Psoas muscle (tissue), 8 donors: ENCODE results near the gene LILRB2. TPM values are rescaled to one million over a fixed set of nuclear protein-coding genes. Genes with fewer than 3 reads are reported as not detected.
"Not testable (repeated sequence)": the region's sequence is repeated elsewhere in the genome, so short reads cannot be mapped to it uniquely, and the experiment has no call there.

Experiments
- ATAC-seq, 4 donors: fragments of 200-7000 bp; cut with Tn5 transposase; one replicate each; pipeline ENCODE4 v1.9.1; 2020; ENCODE audit warnings: moderate library complexity in 3 of 4, mild to moderate bottlenecking in 2 of 4
- DNase-seq, 2 donors: peaks; one replicate each; pipeline ENCODE4 v3.0.0-alpha.2; 2020
- H3K27ac ChIP-seq: fragments of 200-600 bp; one replicate; pipeline ENCODE4 v1.8.0; 2022
- H3K27me3 ChIP-seq, 3 donors: fragments of 200-600 bp in 1 of 3; one replicate each; pipeline versions ENCODE4 v1.6.1 to v1.8.0; 2013 to 2022; ENCODE audit warnings: low read length in 2 of 3, mild to moderate bottlenecking in 2 of 3, moderate library complexity in 1 of 3; ENCODE audit not compliant: insufficient read depth in 3 of 3
- H3K36me3 ChIP-seq, 2 donors: fragments of 200-600 bp in 1 of 2; one replicate each; pipeline versions ENCODE4 v1.6.1 to v1.8.0; 2013 to 2022; ENCODE audit warnings: low read depth in 1 of 2, mild to moderate bottlenecking in 1 of 2, moderate library complexity in 1 of 2; ENCODE audit not compliant: insufficient read depth in 1 of 2
- H3K4me1 ChIP-seq: fragments of 200-600 bp; one replicate; pipeline ENCODE4 v1.8.0; 2022
- H3K4me3 ChIP-seq: fragments of 200-600 bp; one replicate; pipeline ENCODE4 v1.8.0; 2022; ENCODE audit warnings: mild to moderate bottlenecking
- H3K9me3 ChIP-seq: fragments of 200-600 bp; one replicate; pipeline ENCODE4 v1.8.0; 2022
- WGBS, 3 donors: extraction: QIAGEN DNeasy Blood & Tissue Kit; methylation state at CpG; one replicate each; pipeline versions ENCODE4 v1.1.6 to v1.1.7; 2013; 5-methylcytosine and 5-hydroxymethylcytosine counted together
- intact Hi-C, 2 donors: fragments of 100-400 bp; cut with DNase I; formaldehyde crosslinking; loops; one replicate each; pipeline versions ENCODE4 v1.11.0 to v1.14.2; 2022
- polyA plus RNA-seq, 3 donors: library from polyadenylated mRNA; stranded (reverse); fragments of 200-250 nt; gene quantifications; one replicate each; pipeline ENCODE4 v1.2.3, GENCODE V29; 2013
- total RNA-seq, 4 donors: library from RNA; stranded (reverse); fragmentation: NEBNext Ultra II Directional in 2 of 4; extraction: Animal tissue kit (Norgen Biotek cat#: 25700) in 2 of 4; gene quantifications; one replicate each; pipeline versions ENCODE4 v1.2.1 to v1.2.4, GENCODE V29; 2021 to 2023
- TF ChIP-seq, protein P1 (sequence below): fragments of 200-600 bp; IDR thresholded peaks from one replicate; pipeline ENCODE4 v1.8.0; 2022; ENCODE audit warnings: antibody characterized with exemption
- donor health status: healthy with polysubstance abuse.
- donor health status: DM: no; HTN: no; CAD: no; lungs with moderate emphysema.
- donor health status: Bipolar disorder and iron deficiency.
- donor health status: healthy.
- donor health status: DM: yes; HTN: yes; CAD: no.
- donor health status: DM: no; HTN: no; CAD: no.
- donor health status: DM: no; HTN: no; CAD: no.
- donor health status: DM: yes; HTN: yes; CAD: no.

The LILRB2 gene
- total and polyA plus RNA-seq, 7 donors, result 0.41 to 2.4 (median 1.2) TPM

DNA sequence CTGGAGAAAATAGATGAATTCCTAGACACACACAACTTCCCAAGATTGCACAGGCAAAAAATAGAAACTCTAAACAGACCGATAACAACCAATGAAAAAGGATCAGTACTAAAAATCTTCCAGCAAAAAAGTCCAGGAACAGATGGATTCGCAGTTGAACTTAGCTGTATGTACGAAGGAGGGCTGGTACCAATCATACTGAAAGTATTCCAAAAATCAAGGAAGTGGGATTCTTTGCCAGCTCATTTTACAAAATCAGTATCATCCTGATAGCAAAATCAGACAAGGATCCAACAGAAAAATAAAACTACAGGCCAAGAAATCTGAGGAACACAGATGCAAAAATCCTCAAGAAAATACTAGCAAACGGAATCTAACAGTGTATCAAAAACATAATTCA is 6.5 kb upstream of the LILRB2 start:
- Histone ChIP-seq H3K4me3 (no peak overlapping the region), H3K36me3 (no peaks in the 10 kb centered on the region), H3K4me1 (no peaks in the 10 kb centered on the region), H3K27me3 (peaks cover 0 to 3% (median 0%) of the 10 kb centered on the region in 3 donors), H3K27ac (no peak overlapping the region), H3K9me3 (no peaks in the 10 kb centered on the region)
- DNase-seq (no peak), ATAC-seq (no peak)
- intact Hi-C loops, result no loop called here
- TF ChIP-seq, protein P1, sequence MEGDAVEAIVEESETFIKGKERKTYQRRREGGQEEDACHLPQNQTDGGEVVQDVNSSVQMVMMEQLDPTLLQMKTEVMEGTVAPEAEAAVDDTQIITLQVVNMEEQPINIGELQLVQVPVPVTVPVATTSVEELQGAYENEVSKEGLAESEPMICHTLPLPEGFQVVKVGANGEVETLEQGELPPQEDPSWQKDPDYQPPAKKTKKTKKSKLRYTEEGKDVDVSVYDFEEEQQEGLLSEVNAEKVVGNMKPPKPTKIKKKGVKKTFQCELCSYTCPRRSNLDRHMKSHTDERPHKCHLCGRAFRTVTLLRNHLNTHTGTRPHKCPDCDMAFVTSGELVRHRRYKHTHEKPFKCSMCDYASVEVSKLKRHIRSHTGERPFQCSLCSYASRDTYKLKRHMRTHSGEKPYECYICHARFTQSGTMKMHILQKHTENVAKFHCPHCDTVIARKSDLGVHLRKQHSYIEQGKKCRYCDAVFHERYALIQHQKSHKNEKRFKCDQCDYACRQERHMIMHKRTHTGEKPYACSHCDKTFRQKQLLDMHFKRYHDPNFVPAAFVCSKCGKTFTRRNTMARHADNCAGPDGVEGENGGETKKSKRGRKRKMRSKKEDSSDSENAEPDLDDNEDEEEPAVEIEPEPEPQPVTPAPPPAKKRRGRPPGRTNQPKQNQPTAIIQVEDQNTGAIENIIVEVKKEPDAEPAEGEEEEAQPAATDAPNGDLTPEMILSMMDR, result no peak
- WGBS, 3 donors, result 39 to 42% (median 40%) methylated on average over 4 of the region's 4 CpGs

DNA sequence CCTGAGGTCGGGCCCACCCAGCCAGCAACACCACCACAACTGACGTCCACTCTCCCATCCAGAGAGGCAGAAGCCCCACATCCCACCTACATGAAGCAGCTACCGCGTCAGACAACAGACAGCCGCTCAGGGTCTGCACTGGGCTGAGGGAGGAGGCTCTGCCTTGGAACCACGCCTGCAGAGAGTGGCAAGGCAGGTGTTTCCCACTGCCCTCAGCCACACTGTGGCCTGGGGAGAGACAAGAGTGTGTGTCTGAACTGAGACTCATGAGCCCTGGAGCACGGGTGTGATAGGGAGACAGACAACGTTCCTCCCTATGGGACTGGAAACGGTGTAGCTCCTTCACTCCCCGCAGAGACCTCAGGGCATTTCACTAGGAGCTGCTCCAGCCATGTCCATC is 5.4 kb upstream of the LILRB2 start:
- ATAC-seq, result not testable (repeated sequence)
- 54 to 61% (median 55%) methylated on average over 4 to 10 of the region's 10 CpGs for WGBS, 3 donors

DNA sequence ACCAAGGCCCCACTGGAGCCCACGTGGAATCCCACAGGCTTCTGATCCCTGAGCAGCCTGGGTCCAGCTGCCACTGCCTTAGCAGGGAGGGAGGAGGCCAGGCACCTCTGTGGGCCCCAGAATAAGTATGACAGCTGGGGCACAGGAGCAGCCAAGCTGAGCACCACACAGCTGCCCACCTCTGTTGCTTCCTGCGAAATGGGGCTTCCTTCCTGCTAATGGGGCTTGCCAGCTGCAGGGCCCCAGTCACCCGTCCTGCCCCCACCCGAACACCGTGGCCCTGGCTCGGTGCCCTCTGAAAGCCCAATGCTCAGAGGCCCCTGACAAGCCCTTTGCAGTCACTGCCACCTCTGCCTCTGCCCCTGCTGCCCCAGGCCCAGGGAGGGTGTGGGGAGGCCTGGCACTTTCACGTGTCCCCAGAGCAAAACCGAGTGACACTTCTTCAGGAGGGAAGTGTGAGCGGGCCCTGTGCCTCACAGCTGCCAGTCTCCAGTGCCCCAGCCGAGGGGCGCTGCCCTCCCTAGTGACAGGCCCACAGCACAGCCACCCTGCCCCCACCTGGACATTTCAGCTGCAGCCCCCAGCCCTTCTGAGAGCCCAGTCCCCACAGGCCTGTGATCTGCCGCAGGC is 4.6 kb upstream of the LILRB2 start:
- DNase-seq, result not testable (repeated sequence)

More for the DNA sequence above, 5.4 kb upstream of the LILRB2 start:
- H3K27me3 ChIP-seq, H3K4me3 ChIP-seq, DNase-seq, H3K4me1 ChIP-seq, H3K27ac ChIP-seq, intact Hi-C loops, H3K36me3 ChIP-seq, H3K9me3 ChIP-seq: not testable (repeated sequence)

DNA sequence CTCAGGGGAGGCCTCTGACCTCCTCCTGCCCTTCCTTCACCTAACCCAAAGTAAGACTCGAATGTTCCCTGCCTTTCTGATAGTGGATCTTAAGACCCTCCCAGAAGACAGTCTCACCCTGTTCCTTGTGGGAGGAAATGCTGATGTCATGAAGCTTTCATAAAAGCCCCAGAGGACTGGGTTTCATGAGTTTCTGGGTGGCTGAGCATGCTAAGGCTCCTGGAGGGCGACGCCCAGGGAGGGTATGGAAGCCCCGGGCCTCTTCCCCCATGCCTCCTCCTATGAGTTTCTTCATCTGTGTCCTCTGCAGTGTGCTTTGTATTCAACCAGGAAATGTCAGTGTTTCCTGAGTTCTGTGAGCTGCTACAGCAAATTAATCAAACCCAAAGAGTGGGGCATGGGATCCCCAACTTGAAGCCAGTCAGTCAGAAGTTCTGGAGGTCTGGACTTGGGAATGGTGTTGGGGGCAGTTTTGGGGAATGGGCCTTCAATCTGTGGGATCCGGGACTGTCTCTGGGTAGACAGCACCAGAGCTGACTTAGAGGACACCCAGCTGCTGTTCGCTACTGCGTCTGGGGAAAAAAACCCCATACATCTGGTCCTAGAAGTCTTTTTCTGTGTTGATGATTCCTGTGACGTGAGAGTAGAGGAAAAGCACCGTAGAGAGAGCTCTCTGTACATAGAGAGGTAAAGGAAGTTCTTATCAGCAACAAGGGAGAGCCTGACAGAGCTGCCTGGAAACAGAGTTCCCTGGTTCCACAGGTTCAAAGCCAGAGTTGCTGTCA is 2.0 kb upstream of the LILRB2 start:
- Histone ChIP-seq H3K36me3 (no peaks in the 10 kb centered on the region), H3K9me3 (no peaks in the 10 kb centered on the region), H3K4me1 (no peaks in the 10 kb centered on the region), H3K27me3 (peaks cover 0 to 3% (median 0%) of the 10 kb centered on the region in 3 donors), H3K27ac (no peak overlapping the region), H3K4me3 (no peak overlapping the region)
- intact Hi-C loops, result no loop called here
- DNase-seq (no peak), ATAC-seq (no peak)
- 46 to 48% (median 47%) methylated on average over 9 of the region's 9 CpGs for WGBS, 3 donors
- TF ChIP-seq, protein P1, result no peak

More for the DNA sequence above, 4.6 kb upstream of the LILRB2 start:
- H3K4me1 ChIP-seq, H3K4me3 ChIP-seq, H3K9me3 ChIP-seq, ATAC-seq, intact Hi-C loops, H3K27ac ChIP-seq, H3K27me3 ChIP-seq, H3K36me3 ChIP-seq: not testable (repeated sequence)
- 24 to 35% (median 30%) methylated on average over 8 to 11 of the region's 12 CpGs for WGBS, 3 donors

DNA sequence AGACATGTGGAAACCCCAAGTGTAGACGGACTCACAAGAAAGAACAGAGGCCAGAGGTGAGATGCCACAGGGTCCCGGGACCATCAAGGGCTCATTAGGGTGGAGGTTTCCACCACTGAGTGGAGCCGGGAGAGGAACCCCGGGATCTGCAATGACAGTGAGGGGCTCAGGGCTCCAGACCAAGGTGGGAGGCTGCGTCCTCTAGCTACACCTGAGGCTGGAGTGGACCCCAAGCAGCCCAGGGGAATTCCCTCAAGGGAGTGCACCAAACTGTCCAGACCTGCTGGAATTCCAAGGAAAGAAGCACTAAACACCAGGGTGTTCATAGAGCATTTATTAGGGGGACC is 792 bp upstream of the LILRB2 start:
- intact Hi-C loops, H3K27ac ChIP-seq, H3K4me1 ChIP-seq, H3K27me3 ChIP-seq, H3K9me3 ChIP-seq, H3K4me3 ChIP-seq, ATAC-seq, DNase-seq, H3K36me3 ChIP-seq: not testable (repeated sequence)
- 65 to 81% (median 71%) methylated on average over 5 of the region's 5 CpGs for WGBS, 3 donors

DNA sequence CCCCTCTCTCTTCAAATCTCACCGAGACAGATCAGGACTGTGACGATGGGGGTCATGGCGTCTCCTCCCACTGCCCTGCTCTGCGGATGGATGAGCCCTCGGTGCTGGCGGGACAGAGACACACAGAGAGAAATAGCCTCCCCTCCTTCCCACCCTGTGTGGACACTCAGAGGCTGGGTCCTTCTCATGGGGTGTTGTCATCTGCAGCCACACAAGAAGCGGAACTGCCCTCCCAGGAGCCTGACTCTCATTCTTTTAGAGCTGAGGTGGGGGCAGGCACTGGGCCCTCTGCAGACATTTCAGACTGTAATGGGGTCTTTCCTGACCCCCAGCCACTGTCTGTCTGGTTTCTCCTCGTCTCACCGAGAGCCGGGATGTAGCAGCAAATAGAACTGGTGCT is 469 bp downstream of the LILRB2 start:
- 47 to 58% (median 53%) methylated on average over 10 of the region's 10 CpGs for WGBS, 3 donors
- H3K4me1 ChIP-seq, DNase-seq, H3K27ac ChIP-seq, H3K36me3 ChIP-seq, ATAC-seq, H3K27me3 ChIP-seq, intact Hi-C loops, H3K9me3 ChIP-seq: not testable (repeated sequence)
- peak overlapping the region; percentile 18 for H3K4me3 ChIP-seq

DNA sequence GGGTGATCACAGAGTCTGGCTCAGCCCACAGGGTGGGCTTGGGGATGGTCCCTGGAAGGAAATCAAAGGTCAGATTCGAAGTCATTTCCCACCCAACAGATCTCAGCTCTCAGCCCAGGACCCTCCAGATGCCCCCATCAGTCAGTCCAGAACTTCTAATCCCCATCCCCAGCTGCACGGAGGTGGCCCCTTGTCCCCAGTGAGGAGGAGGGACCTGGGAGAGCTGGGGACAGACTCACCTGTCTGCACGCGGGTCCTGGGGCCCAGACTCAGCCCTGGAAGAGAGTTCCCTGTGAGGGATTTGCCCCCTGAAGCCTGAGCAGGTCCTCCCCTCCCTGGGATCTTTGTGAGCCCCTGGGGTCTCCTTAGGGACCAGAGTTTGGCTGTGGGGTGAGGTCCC is 885 bp downstream of the LILRB2 start:
- H3K9me3 ChIP-seq, ATAC-seq, intact Hi-C loops, H3K27ac ChIP-seq, DNase-seq, H3K36me3 ChIP-seq, H3K27me3 ChIP-seq, H3K4me1 ChIP-seq: not testable (repeated sequence)
- peak overlapping the region; percentile 18 for H3K4me3 ChIP-seq
- WGBS, 3 donors, result 18 to 33% (median 24%) methylated on average over 4 of the region's 4 CpGs
